ENCODE results near the gene CNTN1. TPM values are rescaled to one million over a fixed set of nuclear protein-coding genes. Genes with fewer than 3 reads are reported as not detected.

The CNTN1 gene
- total RNA-seq, 1 donor from 2014 or later: 1.8 TPM

DNA sequence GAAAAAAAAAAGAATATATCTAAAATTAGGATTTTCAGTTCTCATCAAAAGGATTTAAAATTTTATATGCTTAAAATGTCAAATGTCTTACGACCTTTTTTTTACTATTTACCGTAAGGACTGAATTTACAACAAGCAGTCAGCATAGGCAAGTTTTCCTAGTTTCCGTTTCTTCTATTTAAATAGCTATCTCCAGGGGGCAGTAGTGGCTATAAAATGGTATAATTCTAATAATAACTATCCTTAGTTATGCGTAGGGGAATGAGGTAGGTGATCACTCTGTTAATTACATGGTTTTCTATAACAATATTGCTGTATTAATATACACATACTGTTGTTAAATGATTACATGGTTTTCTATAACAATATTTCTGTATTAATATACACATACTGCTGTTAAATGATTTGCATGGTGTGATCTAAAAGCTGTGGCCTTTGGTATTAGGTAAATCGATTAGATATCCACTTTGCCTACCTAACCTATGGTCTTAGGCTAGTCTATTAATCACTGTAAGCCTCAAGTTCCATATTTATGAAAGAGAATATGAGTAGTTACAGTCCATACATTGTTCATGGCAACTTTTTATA lies 278.2 kb downstream of the CNTN1 start:
- Mint-ChIP-seq H3K4me3 (ENCODE audit: unreplicated experiment) (no peak overlapping the region), H3K27me3 (ENCODE audit: low read depth) (no peaks in the 10 kb centered on the region), H3K36me3 (ENCODE audit: low read depth) (no peaks in the 10 kb centered on the region), H3K9me3 (ENCODE audit: low read depth) (no peaks in the 10 kb centered on the region), H3K27ac (ENCODE audit: unreplicated experiment) (no peak overlapping the region), H3K4me1 (ENCODE audit: low read depth) (peaks cover 6% of the 10 kb centered on the region)
- TF ChIP-seq, protein P1, sequence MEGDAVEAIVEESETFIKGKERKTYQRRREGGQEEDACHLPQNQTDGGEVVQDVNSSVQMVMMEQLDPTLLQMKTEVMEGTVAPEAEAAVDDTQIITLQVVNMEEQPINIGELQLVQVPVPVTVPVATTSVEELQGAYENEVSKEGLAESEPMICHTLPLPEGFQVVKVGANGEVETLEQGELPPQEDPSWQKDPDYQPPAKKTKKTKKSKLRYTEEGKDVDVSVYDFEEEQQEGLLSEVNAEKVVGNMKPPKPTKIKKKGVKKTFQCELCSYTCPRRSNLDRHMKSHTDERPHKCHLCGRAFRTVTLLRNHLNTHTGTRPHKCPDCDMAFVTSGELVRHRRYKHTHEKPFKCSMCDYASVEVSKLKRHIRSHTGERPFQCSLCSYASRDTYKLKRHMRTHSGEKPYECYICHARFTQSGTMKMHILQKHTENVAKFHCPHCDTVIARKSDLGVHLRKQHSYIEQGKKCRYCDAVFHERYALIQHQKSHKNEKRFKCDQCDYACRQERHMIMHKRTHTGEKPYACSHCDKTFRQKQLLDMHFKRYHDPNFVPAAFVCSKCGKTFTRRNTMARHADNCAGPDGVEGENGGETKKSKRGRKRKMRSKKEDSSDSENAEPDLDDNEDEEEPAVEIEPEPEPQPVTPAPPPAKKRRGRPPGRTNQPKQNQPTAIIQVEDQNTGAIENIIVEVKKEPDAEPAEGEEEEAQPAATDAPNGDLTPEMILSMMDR (IDR thresholded peaks at IDR 0.05): peak; percentile 70
- no peak for DNase-seq (ENCODE audit: low spot score)

DNA sequence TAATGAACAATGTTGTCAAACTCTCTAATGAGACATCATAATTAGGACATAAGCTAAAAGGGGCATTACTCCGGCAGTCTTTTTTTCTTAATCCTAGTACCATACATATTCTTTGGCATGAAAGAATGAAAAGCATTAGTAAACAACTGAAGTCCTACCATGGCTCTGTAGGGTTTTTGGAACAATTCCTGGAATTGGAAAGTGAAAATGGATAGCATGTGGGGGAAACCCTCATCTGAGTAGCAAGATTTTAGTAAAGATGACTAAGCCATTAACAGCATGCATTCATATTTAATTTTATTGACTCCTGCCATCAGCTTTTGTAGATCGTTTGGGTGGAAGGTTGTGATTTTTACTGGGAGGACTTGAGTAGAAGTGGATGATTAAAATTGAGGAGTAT lies 279.7 kb downstream of the CNTN1 start:
- no peak for DNase-seq (ENCODE audit: low spot score)
- no peaks in the 10 kb centered on the region for H3K36me3 Mint-ChIP-seq (ENCODE audit: low read depth)
- no peak overlapping the region for H3K4me3 Mint-ChIP-seq (ENCODE audit: unreplicated experiment)
- H3K4me1 Mint-ChIP-seq (ENCODE audit: low read depth): peaks cover 6% of the 10 kb centered on the region
- no peaks in the 10 kb centered on the region for H3K9me3 Mint-ChIP-seq (ENCODE audit: low read depth)
- TF ChIP-seq, protein P1 (IDR thresholded peaks at IDR 0.05): no peak
- no peak overlapping the region for H3K27ac Mint-ChIP-seq (ENCODE audit: unreplicated experiment)
- no peaks in the 10 kb centered on the region for H3K27me3 Mint-ChIP-seq (ENCODE audit: low read depth)

DNA sequence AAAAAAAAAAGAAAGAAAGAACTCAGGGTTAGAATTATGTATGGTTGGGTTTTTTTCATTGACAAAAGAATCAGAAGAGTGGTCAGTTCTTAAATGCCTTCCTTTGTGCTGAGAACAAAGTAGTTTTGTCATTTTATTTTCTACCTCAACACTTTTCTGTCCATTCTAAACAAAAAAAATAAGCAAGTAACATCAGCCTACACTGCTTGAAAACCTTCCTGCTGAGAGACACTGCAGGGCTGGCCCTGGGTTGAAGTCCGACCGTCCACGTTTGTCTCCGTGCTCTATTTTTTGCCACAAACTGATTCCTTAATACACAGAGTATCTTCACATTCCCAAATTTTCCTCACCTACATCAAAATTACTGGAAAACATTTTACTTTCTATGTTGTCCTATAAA lies 284.3 kb downstream of the CNTN1 start:
- Mint-ChIP-seq H3K36me3 (ENCODE audit: low read depth) (no peaks in the 10 kb centered on the region), H3K4me1 (ENCODE audit: low read depth) (peaks cover 6% of the 10 kb centered on the region), H3K4me3 (ENCODE audit: unreplicated experiment) (no peak overlapping the region), H3K9me3 (ENCODE audit: low read depth) (no peaks in the 10 kb centered on the region), H3K27me3 (ENCODE audit: low read depth) (no peaks in the 10 kb centered on the region), H3K27ac (ENCODE audit: unreplicated experiment) (no peak overlapping the region)
- TF ChIP-seq, protein P1 (IDR thresholded peaks at IDR 0.05): no peak
- DNase-seq (ENCODE audit: low spot score): no peak

DNA sequence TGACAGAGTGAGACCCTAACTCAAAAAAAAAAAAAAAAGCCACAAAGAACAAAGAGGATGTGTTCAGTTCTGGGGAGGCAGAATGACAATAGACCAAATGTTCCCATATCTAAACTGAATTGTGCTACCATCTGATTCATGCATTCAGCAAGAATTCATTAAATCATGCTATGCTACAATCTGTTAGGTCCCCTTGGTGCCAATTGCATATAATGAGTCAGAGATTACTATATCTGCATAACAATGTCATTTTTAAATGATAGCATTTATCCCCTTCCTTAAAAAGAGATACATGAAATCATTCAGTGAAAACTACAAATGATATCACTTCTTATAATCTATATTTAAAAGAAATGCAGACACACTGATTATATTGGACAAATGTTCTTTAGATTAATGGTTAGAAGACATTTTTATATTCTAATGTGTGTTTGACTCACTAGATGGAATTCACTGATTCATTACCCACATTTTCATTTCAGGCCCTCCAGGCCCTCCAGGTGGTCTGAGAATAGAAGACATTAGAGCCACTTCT lies 288.3 kb downstream of the CNTN1 start:
- no peak overlapping the region for H3K4me3 Mint-ChIP-seq (ENCODE audit: unreplicated experiment)
- no peak for DNase-seq (ENCODE audit: low spot score)
- H3K4me1 Mint-ChIP-seq (ENCODE audit: low read depth): peaks cover under 1% of the 10 kb centered on the region
- peaks cover 5% of the 10 kb centered on the region for H3K9me3 Mint-ChIP-seq (ENCODE audit: low read depth)
- no peak overlapping the region for H3K27ac Mint-ChIP-seq (ENCODE audit: unreplicated experiment)
- TF ChIP-seq, protein P1 (IDR thresholded peaks at IDR 0.05): no peak
- peaks cover 3% of the 10 kb centered on the region for H3K36me3 Mint-ChIP-seq (ENCODE audit: low read depth)
- H3K27me3 Mint-ChIP-seq (ENCODE audit: low read depth): no peaks in the 10 kb centered on the region

DNA sequence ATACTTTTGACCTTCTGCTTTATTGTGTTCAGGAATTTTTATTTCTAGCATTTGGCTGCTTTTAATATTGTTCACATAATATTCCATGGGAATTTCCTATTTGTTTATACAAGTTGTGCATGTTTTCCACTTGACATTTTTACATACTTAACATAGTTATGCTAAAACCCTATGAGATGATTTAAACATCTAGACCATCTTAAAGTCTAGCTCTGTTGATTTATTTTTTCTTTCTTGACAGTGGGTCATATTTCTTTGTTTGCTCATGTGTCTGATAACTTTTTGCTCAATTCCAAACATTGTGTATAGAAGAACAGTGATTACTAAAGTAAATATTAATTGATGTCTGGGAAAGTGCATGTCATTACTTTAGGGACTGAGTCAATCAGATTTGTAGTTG lies 293.8 kb downstream of the CNTN1 start:
- H3K27ac Mint-ChIP-seq (ENCODE audit: unreplicated experiment): no peak overlapping the region
- no peaks in the 10 kb centered on the region for H3K27me3 Mint-ChIP-seq (ENCODE audit: low read depth)
- TF ChIP-seq, protein P1 (IDR thresholded peaks at IDR 0.05): no peak

More for the DNA sequence above, 293.8 kb downstream of the CNTN1 start:
- H3K36me3 Mint-ChIP-seq (ENCODE audit: low read depth): peaks cover 5% of the 10 kb centered on the region
- DNase-seq (ENCODE audit: low spot score): no peak
- peaks cover 22% of the 10 kb centered on the region for H3K4me1 Mint-ChIP-seq (ENCODE audit: low read depth)
- no peak overlapping the region for H3K4me3 Mint-ChIP-seq (ENCODE audit: unreplicated experiment)
- peaks cover 12% of the 10 kb centered on the region for H3K9me3 Mint-ChIP-seq (ENCODE audit: low read depth)

All from chondrocyte (in vitro differentiated cells).